ENCODE results near the gene EBI3. TPM values are rescaled to one million over a fixed set of nuclear protein-coding genes. Genes with fewer than 3 reads are reported as not detected.

Gene EBI3
- total RNA-seq, 1 experiment from 2014 or later: 1.4 TPM

- Mint-ChIP-seq H3K4me1 (peaks cover 4% of the 10 kb centered on the region in 2 experiments; a peak in 2 of 4 replicates), H3K9me3 (peaks cover 2 to 5% of the 10 kb centered on the region in 2 experiments), H3K4me3 (peak within 1 kb of the TSS; percentile 86 to 93), H3K27ac (peak within 1 kb of the TSS; percentile 99 to 100 (median 100)), H3K27me3 (ENCODE audit: low read depth) (peaks cover 10% of the 10 kb centered on the region), H3K36me3 (ENCODE audit: insufficient read depth in 1 of 3, low read depth in 3 of 3) (peaks cover 29 to 33% (median 32%) of the 10 kb centered on the region in 3 experiments)
- Histone ChIP-seq H3K4me1 (ENCODE audit: insufficient read depth, low read length) (no peaks in the 10 kb centered on the region; the same call in 1 of the 2 replicates), H4K91ac (ENCODE audit: insufficient read length, low read depth, low read length) (no peak within 1 kb of the TSS), H3K23ac (ENCODE audit: insufficient read length, low read depth, low read length) (no peak within 1 kb of the TSS), H3K27ac (ENCODE audit: insufficient read length, low read depth, low read length) (peak within 1 kb of the TSS; percentile 41), H3K79me2 (ENCODE audit: insufficient read depth, low read length) (no peaks in the 10 kb centered on the region), H3K18ac (ENCODE audit: insufficient read length, low read depth, low read length) (peak within 1 kb of the TSS; percentile 93), H3K23me2 (ENCODE audit: insufficient read length, low read depth, low read length, poor library complexity, severe bottlenecking) (peaks cover 5% of the 10 kb centered on the region), H3K79me1 (ENCODE audit: insufficient read depth, low read depth, low read length, poor library complexity, severe bottlenecking) (no peaks in the 10 kb centered on the region), H3K27me3 (ENCODE audit: insufficient read depth, low read length) (no peaks in the 10 kb centered on the region), H3T11ph (ENCODE audit: low read length) (peak within 1 kb of the TSS; percentile 26), H2BK120ac (ENCODE audit: low read depth, low read length, poor library complexity, severe bottlenecking) (no peak within 1 kb of the TSS), H3K4ac (ENCODE audit: low read depth, low read length) (no peak within 1 kb of the TSS; the same call in 1 of the 2 replicates), H3K9ac (ENCODE audit: extremely low read depth, insufficient read length, low read length) (peak within 1 kb of the TSS; percentile 93), H4K20me1 (ENCODE audit: control insufficient read depth, insufficient read depth, insufficient read length) (no peaks in the 10 kb centered on the region), H3K56ac (ENCODE audit: insufficient read length, low read depth, low read length) (no peak within 1 kb of the TSS), H2BK12ac (ENCODE audit: insufficient read length, low read depth, low read length) (no peak within 1 kb of the TSS), H3K4me2 (ENCODE audit: insufficient read depth, insufficient read length, low read length) (peak within 1 kb of the TSS; percentile 68), H4K5ac (ENCODE audit: insufficient read length, low read depth, low read length) (peak within 1 kb of the TSS; percentile 79), H2AFZ (ENCODE audit: low read length) (no peak within 1 kb of the TSS), H2AK5ac (ENCODE audit: insufficient read length, low read length) (no peak within 1 kb of the TSS), H2BK15ac (ENCODE audit: low read depth, low read length) (no peak within 1 kb of the TSS), H2BK20ac (ENCODE audit: low read depth, low read length, poor library complexity, severe bottlenecking) (no peak within 1 kb of the TSS), H3K14ac (ENCODE audit: insufficient read depth, low read length) (peak within 1 kb of the TSS; percentile 93; the same call in 1 of the 2 replicates), H4K8ac (replicated peaks; ENCODE audit: insufficient read length, low read depth, low read length) (no peak within 1 kb of the TSS), H2BK5ac (ENCODE audit: insufficient read length, low read length) (no peak within 1 kb of the TSS), H3K9me3 (ENCODE audit: control insufficient read depth, low read depth, low read length) (no peaks in the 10 kb centered on the region)
- peak; percentile 74 for TF ChIP-seq CTCF (conservative IDR thresholded peaks at IDR 0.05)
- DNase-seq: peak; percentile 99
- WGBS (ENCODE audit: extremely low coverage, insufficient read length, low lambda C conversion rate): no CpG with 5 or more reads among the region's 45 CpGs
Measured at GRCh38 chr19:4246767-4247593, 17.7 kb downstream of the EBI3 start, which contains the start of gene YJU2. YJU2 (plus strand) TSS chr19:4247080; CDS start chr19:4247147, 67 bp downstream.
